ENCODE measurements around the gene IQSEC1.

Gene IQSEC1

GRCh38 chr3:12933901-12934300, 139.3 kb downstream of the IQSEC1 start:
- no peaks in the 10 kb centered on the region for H3K36me3 ChIP-seq (ENCODE audit: low read depth)
- H3K27ac ChIP-seq (ENCODE audit: poor library complexity, severe bottlenecking) = no peak overlapping the region
- ATAC-seq (ENCODE audit: low read depth) (no peak; the same call in 2 of the 3 replicates), DNase-seq (ENCODE audit: low spot score) (no peak)
- TF ChIP-seq CTCF (IDR thresholded peaks at IDR 0.05; ENCODE audit: poor library complexity, severe bottlenecking) = no peak
- H3K4me1 ChIP-seq (ENCODE audit: insufficient read depth, poor library complexity, severe bottlenecking) = no peaks in the 10 kb centered on the region
- H3K27me3 ChIP-seq (ENCODE audit: insufficient read depth, poor library complexity, severe bottlenecking) = no peaks in the 10 kb centered on the region
- no peak overlapping the region for H3K4me3 ChIP-seq (ENCODE audit: severe bottlenecking)
- no peaks in the 10 kb centered on the region for H3K9me3 ChIP-seq (ENCODE audit: severe bottlenecking)

GRCh38 chr3:12932754-12933153, 140.5 kb downstream of the IQSEC1 start:
- no peak overlapping the region for H3K4me3 ChIP-seq (ENCODE audit: severe bottlenecking)
- no peak for DNase-seq (ENCODE audit: low spot score)
- ATAC-seq (ENCODE audit: low read depth) = no peak
- no peaks in the 10 kb centered on the region for H3K9me3 ChIP-seq (ENCODE audit: severe bottlenecking)
- no peaks in the 10 kb centered on the region for H3K27me3 ChIP-seq (ENCODE audit: insufficient read depth, poor library complexity, severe bottlenecking)
- no peak overlapping the region for H3K27ac ChIP-seq (ENCODE audit: poor library complexity, severe bottlenecking)
- no peak for TF ChIP-seq CTCF (IDR thresholded peaks at IDR 0.05; ENCODE audit: poor library complexity, severe bottlenecking)
- no peaks in the 10 kb centered on the region for H3K4me1 ChIP-seq (ENCODE audit: insufficient read depth, poor library complexity, severe bottlenecking)
- H3K36me3 ChIP-seq (ENCODE audit: low read depth) = no peaks in the 10 kb centered on the region

- no peak for TF ChIP-seq CTCF (IDR thresholded peaks at IDR 0.05; ENCODE audit: poor library complexity, severe bottlenecking)
- DNase-seq (ENCODE audit: low spot score) = no peak
- Histone ChIP-seq H3K27ac (ENCODE audit: poor library complexity, severe bottlenecking) (no peak overlapping the region), H3K4me1 (ENCODE audit: insufficient read depth, poor library complexity, severe bottlenecking) (no peaks in the 10 kb centered on the region), H3K36me3 (ENCODE audit: low read depth) (no peaks in the 10 kb centered on the region), H3K27me3 (ENCODE audit: insufficient read depth, poor library complexity, severe bottlenecking) (no peaks in the 10 kb centered on the region), H3K4me3 (ENCODE audit: severe bottlenecking) (no peak overlapping the region), H3K9me3 (ENCODE audit: severe bottlenecking) (no peaks in the 10 kb centered on the region)
- ATAC-seq (ENCODE audit: low read depth) = no peak
Measured at GRCh38 chr3:12932347-12932746, 140.9 kb downstream of the IQSEC1 start.

- H3K9me3 ChIP-seq (ENCODE audit: severe bottlenecking) = no peaks in the 10 kb centered on the region
- no peaks in the 10 kb centered on the region for H3K27me3 ChIP-seq (ENCODE audit: insufficient read depth, poor library complexity, severe bottlenecking)
- H3K27ac ChIP-seq (ENCODE audit: poor library complexity, severe bottlenecking) = no peak overlapping the region
- DNase-seq (ENCODE audit: low spot score) = no peak
- ATAC-seq (ENCODE audit: low read depth) = no peak
- no peaks in the 10 kb centered on the region for H3K4me1 ChIP-seq (ENCODE audit: insufficient read depth, poor library complexity, severe bottlenecking)
- H3K36me3 ChIP-seq (ENCODE audit: low read depth) = no peaks in the 10 kb centered on the region
- H3K4me3 ChIP-seq (ENCODE audit: severe bottlenecking) = no peak overlapping the region
- TF ChIP-seq CTCF (IDR thresholded peaks at IDR 0.05; ENCODE audit: poor library complexity, severe bottlenecking) = no peak
Measured at GRCh38 chr3:12931273-12931905, 141.8 kb downstream of the IQSEC1 start.

GRCh38 chr3:12929801-12930200, 143.4 kb downstream of the IQSEC1 start:
- no peaks in the 10 kb centered on the region for H3K27me3 ChIP-seq (ENCODE audit: insufficient read depth, poor library complexity, severe bottlenecking)
- no peak overlapping the region for H3K4me3 ChIP-seq (ENCODE audit: severe bottlenecking)
- no peak for DNase-seq (ENCODE audit: low spot score)
- no peak for TF ChIP-seq CTCF (IDR thresholded peaks at IDR 0.05; ENCODE audit: poor library complexity, severe bottlenecking)
- no peaks in the 10 kb centered on the region for H3K36me3 ChIP-seq (ENCODE audit: low read depth)
- no peaks in the 10 kb centered on the region for H3K4me1 ChIP-seq (ENCODE audit: insufficient read depth, poor library complexity, severe bottlenecking)
- no peak for ATAC-seq (ENCODE audit: low read depth)
- H3K9me3 ChIP-seq (ENCODE audit: severe bottlenecking) = no peaks in the 10 kb centered on the region
- H3K27ac ChIP-seq (ENCODE audit: poor library complexity, severe bottlenecking) = no peak overlapping the region

Data from RWPE2 (cell line).